ENCODE measurements around the gene WNT2. TPM values are rescaled to one million over a fixed set of nuclear protein-coding genes. Genes with fewer than 3 reads are reported as not detected.

The WNT2 gene
- total and polyA plus RNA-seq, 2 donors (not counting 1 experiment from before 2014, with no cell fraction given) = not detected

DNA sequence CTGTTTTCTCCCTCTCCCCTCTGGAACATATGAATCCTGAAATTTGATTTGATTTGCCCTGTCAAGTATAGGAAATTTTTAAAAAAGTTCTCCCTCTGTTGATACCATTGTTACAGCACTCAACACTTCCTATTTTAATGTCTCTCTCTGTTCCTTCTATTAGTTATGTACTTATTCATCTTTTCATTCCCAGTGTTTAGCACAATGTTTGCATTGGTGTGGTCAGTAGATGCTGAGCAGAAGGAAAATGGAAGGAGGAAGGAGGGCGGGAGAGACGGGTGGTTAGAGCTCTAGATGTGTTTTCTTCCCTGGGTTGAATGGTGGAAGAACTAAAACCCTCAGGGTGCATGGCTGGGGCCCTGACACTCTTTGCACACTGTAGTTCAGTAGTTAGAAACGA lies 79.5 kb downstream of the WNT2 start:
- Histone ChIP-seq H3K9ac (ENCODE audit: low read length) (no peak overlapping the region), H3K79me2 (ENCODE audit: control insufficient read depth, insufficient read depth, low read length) (no peaks in the 10 kb centered on the region), H3K9me3 (ENCODE audit: control extremely low read depth in 1 of 3, control insufficient read depth in 2 of 3, insufficient read depth in 1 of 3, low read length in 2 of 3) (no peaks in the 10 kb centered on the region), H3K4me1 (ENCODE audit: control insufficient read depth in 2 of 2, insufficient read depth in 2 of 2, low read length in 2 of 2) (no peaks in the 10 kb centered on the region), H3K4me3 (ENCODE audit: control extremely low read depth in 1 of 5, extremely low read depth in 1 of 5, insufficient read depth in 1 of 5, low read depth in 2 of 5, low read length in 4 of 5) (no peak overlapping the region), H4K20me1 (ENCODE audit: control insufficient read depth, insufficient read depth, low read length, poor library complexity, severe bottlenecking) (no peaks in the 10 kb centered on the region), H3K4me2 (replicated peaks; ENCODE audit: low read depth, low read length, poor library complexity, severe bottlenecking) (no peak overlapping the region), H3K27me3 (replicated peaks in 1 of 4; ENCODE audit: control extremely low read depth in 1 of 4, control insufficient read depth in 3 of 4, insufficient read depth in 4 of 4, low read length in 3 of 4) (no peaks in the 10 kb centered on the region), H3K27ac (ENCODE audit: low read length in 2 of 2) (no peak overlapping the region), H2AFZ (ENCODE audit: insufficient read depth, low read depth, low read length, poor library complexity, severe bottlenecking) (no peak overlapping the region), H3K36me3 (replicated peaks in 1 of 2; ENCODE audit: control extremely low read depth in 1 of 2, control insufficient read depth in 1 of 2, extremely low read depth in 1 of 2, insufficient read depth in 2 of 2, low read length in 1 of 2) (no peaks in the 10 kb centered on the region)
- H3K27me3 Mint-ChIP-seq = peaks cover 12% of the 10 kb centered on the region
- WGBS (ENCODE audit: insufficient coverage) = 67% methylated on average over 1 of the region's 3 CpGs
- CTCF ChIA-PET = no interaction called here
- H3K9me3 Mint-ChIP-seq (ENCODE audit: insufficient read depth) = peaks cover 3% of the 10 kb centered on the region
- POLR2A ChIA-PET = no interaction called here
- DNase-seq (no peak), ATAC-seq (ENCODE audit: low read depth) (no peak)
- no peak overlapping the region for H3K27ac Mint-ChIP-seq
- H3K4me1 Mint-ChIP-seq = no peaks in the 10 kb centered on the region
- TF ChIP-seq, protein P1, sequence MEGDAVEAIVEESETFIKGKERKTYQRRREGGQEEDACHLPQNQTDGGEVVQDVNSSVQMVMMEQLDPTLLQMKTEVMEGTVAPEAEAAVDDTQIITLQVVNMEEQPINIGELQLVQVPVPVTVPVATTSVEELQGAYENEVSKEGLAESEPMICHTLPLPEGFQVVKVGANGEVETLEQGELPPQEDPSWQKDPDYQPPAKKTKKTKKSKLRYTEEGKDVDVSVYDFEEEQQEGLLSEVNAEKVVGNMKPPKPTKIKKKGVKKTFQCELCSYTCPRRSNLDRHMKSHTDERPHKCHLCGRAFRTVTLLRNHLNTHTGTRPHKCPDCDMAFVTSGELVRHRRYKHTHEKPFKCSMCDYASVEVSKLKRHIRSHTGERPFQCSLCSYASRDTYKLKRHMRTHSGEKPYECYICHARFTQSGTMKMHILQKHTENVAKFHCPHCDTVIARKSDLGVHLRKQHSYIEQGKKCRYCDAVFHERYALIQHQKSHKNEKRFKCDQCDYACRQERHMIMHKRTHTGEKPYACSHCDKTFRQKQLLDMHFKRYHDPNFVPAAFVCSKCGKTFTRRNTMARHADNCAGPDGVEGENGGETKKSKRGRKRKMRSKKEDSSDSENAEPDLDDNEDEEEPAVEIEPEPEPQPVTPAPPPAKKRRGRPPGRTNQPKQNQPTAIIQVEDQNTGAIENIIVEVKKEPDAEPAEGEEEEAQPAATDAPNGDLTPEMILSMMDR (IDR thresholded peaks at IDR 0.05) = no peak
- TF ChIP-seq EZH2 (IDR thresholded peaks at IDR 0.05; ENCODE audit: borderline replicate concordance, insufficient read depth, low read depth, low read length, poor library complexity, severe bottlenecking) = no peak
- H3K4me3 Mint-ChIP-seq = no peak overlapping the region
- intact Hi-C loops (cut with micrococcal nuclease) = no loop called here

- no peak for ATAC-seq (ENCODE audit: low read depth)
- no peaks in the 10 kb centered on the region for H3K79me2 ChIP-seq (ENCODE audit: control insufficient read depth, insufficient read depth, low read length)
- no peaks in the 10 kb centered on the region for H3K4me1 ChIP-seq (ENCODE audit: control insufficient read depth in 2 of 2, insufficient read depth in 2 of 2, low read length in 2 of 2)
- no peak overlapping the region for H2AFZ ChIP-seq (ENCODE audit: insufficient read depth, low read depth, low read length, poor library complexity, severe bottlenecking)
- Mint-ChIP-seq H3K9me3 (ENCODE audit: insufficient read depth) (peaks cover 1% of the 10 kb centered on the region), H3K27ac (no peak overlapping the region), H3K27me3 (peaks cover 12% of the 10 kb centered on the region), H3K4me1 (no peaks in the 10 kb centered on the region), H3K4me3 (no peak overlapping the region)
- ChIA-PET POLR2A (no interaction called here), CTCF (interaction anchor here (0.9 kb wide), 1 partner anchor 28 kb away, joined by 3 read pairs; no protein-coding TSS in a partner anchor)
- H3K27ac ChIP-seq (ENCODE audit: low read length in 2 of 2) = no peak overlapping the region
- no peak for DNase-seq
- no peak overlapping the region for H3K4me2 ChIP-seq (replicated peaks; ENCODE audit: low read depth, low read length, poor library complexity, severe bottlenecking)
- no peaks in the 10 kb centered on the region for H3K27me3 ChIP-seq (replicated peaks in 1 of 4; ENCODE audit: control extremely low read depth in 1 of 4, control insufficient read depth in 3 of 4, insufficient read depth in 4 of 4, low read length in 3 of 4)
- intact Hi-C loops (cut with micrococcal nuclease) = no loop called here
- H3K9me3 ChIP-seq (ENCODE audit: control extremely low read depth in 1 of 3, control insufficient read depth in 2 of 3, insufficient read depth in 1 of 3, low read length in 2 of 3) = no peaks in the 10 kb centered on the region
- H3K36me3 ChIP-seq (replicated peaks in 1 of 2; ENCODE audit: control extremely low read depth in 1 of 2, control insufficient read depth in 1 of 2, extremely low read depth in 1 of 2, insufficient read depth in 2 of 2, low read length in 1 of 2) = no peaks in the 10 kb centered on the region
- H4K20me1 ChIP-seq (ENCODE audit: control insufficient read depth, insufficient read depth, low read length, poor library complexity, severe bottlenecking) = no peaks in the 10 kb centered on the region
- H3K9ac ChIP-seq (ENCODE audit: low read length) = no peak overlapping the region
- 80% methylated on average over 1 of the region's 4 CpGs for WGBS (ENCODE audit: insufficient coverage)
- H3K4me3 ChIP-seq (ENCODE audit: control extremely low read depth in 1 of 5, extremely low read depth in 1 of 5, insufficient read depth in 1 of 5, low read depth in 2 of 5, low read length in 4 of 5) = no peak overlapping the region
- TF ChIP-seq EZH2 (IDR thresholded peaks at IDR 0.05; ENCODE audit: borderline replicate concordance, insufficient read depth, low read depth, low read length, poor library complexity, severe bottlenecking) = no peak
- TF ChIP-seq, protein P1 (IDR thresholded peaks at IDR 0.05) = no peak
Measured at GRCh38 chr7:117241088-117241487, 81.8 kb downstream of the WNT2 start.
